ENCODE data around the gene RHOF.

- TF ChIP-seq CTCF (IDR thresholded peaks at IDR 0.05; ENCODE audit: insufficient read depth, low read length, poor library complexity, severe bottlenecking) (no peak), EZH2phosphoT487 (conservative IDR thresholded peaks at IDR 0.05; ENCODE audit: low read length) (no peak)
Observed at GRCh38 chr12:121809712-121810116, 16.2 kb upstream of the RHOF start.
